Thyroid gland (tissue), 4 donors: Measurements from ENCODE around the gene MVB12B.

Experiments used
- CTCF ChIP-seq, 6 experiments: fragments of 200-600 bp in 3 of 6; fragments of 450-650 bp in 3 of 6; sonication (generic) in 3 of 6; IDR thresholded peaks; one replicate each; pipeline ENCODE4 v1.5.1; 2016 to 2019; ENCODE audit warnings: antibody characterized with exemption in 6 of 6, mild to moderate bottlenecking in 2 of 6, inconsistent platforms in 1 of 6, moderate library complexity in 1 of 6
- POLR2A ChIP-seq, 2 donors: fragments of 450-650 bp; IDR thresholded peaks; one replicate each; pipeline ENCODE4 v1.6.1; 2017; ENCODE audit warnings: antibody characterized with exemption in 2 of 2, mild to moderate bottlenecking in 2 of 2, moderate library complexity in 1 of 2

DNA sequence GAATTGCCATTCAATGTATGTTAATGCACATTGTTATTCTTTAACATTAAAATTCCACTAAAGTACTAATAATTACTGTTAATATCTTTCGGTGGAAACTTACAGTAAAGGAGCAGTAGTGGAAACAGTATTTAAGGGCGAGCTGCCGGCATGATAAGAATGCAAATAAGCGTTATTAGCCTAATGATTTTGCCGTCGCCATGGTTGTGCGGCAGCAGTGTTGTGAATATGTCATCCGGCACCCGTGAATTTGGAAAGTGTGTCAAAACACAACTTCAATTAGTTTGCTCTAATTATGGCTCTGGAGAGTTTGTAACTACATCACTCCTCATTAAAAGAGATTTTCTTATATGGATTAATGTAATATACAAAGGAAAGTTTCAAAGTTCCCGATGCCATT is 81.4 kb downstream of the MVB12B start:
- no peak for TF ChIP-seq POLR2A (IDR thresholded peaks at IDR 0.05)
- TF ChIP-seq CTCF (IDR thresholded peaks at IDR 0.05) = no peak
